Measurements from ENCODE around the gene TMEM217. TPM values are rescaled to one million over a fixed set of nuclear protein-coding genes. Genes with fewer than 3 reads are reported as not detected.
"Not testable (repeated sequence)": the region's sequence is repeated elsewhere in the genome, so short reads cannot be mapped to it uniquely, and the experiment has no call there.

TMEM217 gene
- 1.7 TPM for polyA plus RNA-seq (2013, experiment 1 of 2; ENCODE audit: insufficient read length)
- polyA plus RNA-seq (2013, experiment 2 of 2; ENCODE audit: insufficient read length), result 1.1 TPM

- DNase-seq, result peak; percentile 93
Observed at GRCh38 chr6:37257634-37258404, at the start of gene TMEM217, which contains the start of gene TBC1D22B. Gene TMEM217 (minus strand): TSS chr6:37258144. CDS start chr6:37219030, 39,114 bp downstream. Gene TBC1D22B (plus strand): TSS chr6:37257772. CDS start chr6:37257918, 146 bp downstream.

- DNase-seq, result not testable (repeated sequence)
Observed at GRCh38 chr6:37307484-37307883, 49.5 kb upstream of the TMEM217 start.

- no peak for DNase-seq
Observed at GRCh38 chr6:37306624-37307222, 48.8 kb upstream of the TMEM217 start.

- DNase-seq, result no peak
Observed at GRCh38 chr6:37305841-37306425, 48.0 kb upstream of the TMEM217 start.

GRCh38 chr6:37304766-37305165 is 46.8 kb upstream of the TMEM217 start:
- DNase-seq, result no peak

- peak; percentile 54 for DNase-seq
Observed at GRCh38 chr6:37303891-37304503, 46.1 kb upstream of the TMEM217 start.

- no peak for DNase-seq
Observed at GRCh38 chr6:37303091-37303660, 45.2 kb upstream of the TMEM217 start.

GRCh38 chr6:37302086-37302686 is 44.2 kb upstream of the TMEM217 start:
- DNase-seq, result no peak

GRCh38 chr6:37299990-37300389 is 42.0 kb upstream of the TMEM217 start:
- DNase-seq, result no peak

- DNase-seq, result no peak
Observed at GRCh38 chr6:37298958-37299357, 41.0 kb upstream of the TMEM217 start.

- not testable (repeated sequence) for DNase-seq
Observed at GRCh38 chr6:37297637-37298036, 39.7 kb upstream of the TMEM217 start.

- DNase-seq, result no peak
Observed at GRCh38 chr6:37293426-37293825, 35.5 kb upstream of the TMEM217 start.

- no peak for DNase-seq
Observed at GRCh38 chr6:37289931-37290330, 32.0 kb upstream of the TMEM217 start.

- peak; percentile 14 for DNase-seq
Observed at GRCh38 chr6:37288247-37288646, 30.3 kb upstream of the TMEM217 start.

- no peak for DNase-seq
Observed at GRCh38 chr6:37287519-37288157, 29.7 kb upstream of the TMEM217 start.

GRCh38 chr6:37285861-37286311 is 27.9 kb upstream of the TMEM217 start:
- no peak for DNase-seq

- no peak for DNase-seq
Observed at GRCh38 chr6:37284781-37285180, 26.8 kb upstream of the TMEM217 start.

GRCh38 chr6:37283671-37284151 is 25.8 kb upstream of the TMEM217 start:
- DNase-seq, result no peak

- no peak for DNase-seq
Observed at GRCh38 chr6:37283268-37283667, 25.3 kb upstream of the TMEM217 start.

GRCh38 chr6:37282371-37282770 is 24.4 kb upstream of the TMEM217 start:
- DNase-seq, result no peak

GRCh38 chr6:37280162-37280887 is 22.4 kb upstream of the TMEM217 start:
- no peak for DNase-seq

Measured in fibroblast of skin of back (primary cell).